Neutrophil (primary cell): ENCODE data around the gene DSCAML1.

Experiments used
- H3K27ac ChIP-seq: fragments of 200-600 bp; sonication (generic); 2 replicates; pipeline ENCODE4 v1.5.1; 2016; ENCODE audit warnings: mild to moderate bottlenecking, moderate library complexity
- H3K27me3 ChIP-seq: fragments of 200-600 bp; sonication (generic); 2 replicates; pipeline ENCODE4 v1.6.0; 2016; ENCODE audit warnings: mild to moderate bottlenecking
- H3K36me3 ChIP-seq: fragments of 200-600 bp; sonication (generic); 2 replicates; pipeline ENCODE4 v1.5.1; 2017
- H3K4me1 ChIP-seq, 2 experiments: fragments of 200-600 bp in 1 of 2; sonication (generic) in 1 of 2; 1 replicate in 1 of 2; 2 replicates in 1 of 2; pipeline versions ENCODE4 v1.5.1 to v1.6.1; 2013 to 2016; ENCODE audit warnings: low read depth in 1 of 2, low read length in 1 of 2, mild to moderate bottlenecking in 1 of 2, moderate library complexity in 1 of 2; ENCODE audit not compliant: control insufficient read depth in 1 of 2, insufficient read depth in 1 of 2
- H3K4me3 ChIP-seq, 2 experiments: fragments of 200-600 bp in 1 of 2; sonication (generic) in 1 of 2; 1 replicate in 1 of 2; 2 replicates in 1 of 2; pipeline ENCODE4 v1.5.1; 2013 to 2016; ENCODE audit warnings: low read depth in 1 of 2, low read length in 1 of 2, mild to moderate bottlenecking in 1 of 2, moderate library complexity in 1 of 2
- H3K9me3 ChIP-seq: fragments of 200-600 bp; sonication (generic); 2 replicates; pipeline ENCODE4 v1.5.1; 2016
- CTCF ChIP-seq: fragments of 200-600 bp; sonication (generic); IDR thresholded peaks from 2 replicates; pipeline ENCODE4 v1.5.1; 2016; ENCODE audit warnings: antibody characterized with exemption

DSCAML1 gene

GRCh38 chr11:117702946-117703598, 93.9 kb downstream of the DSCAML1 start:
- Histone ChIP-seq H3K4me1 (no peaks in the 10 kb centered on the region), H3K27me3 (peaks cover 11% of the 10 kb centered on the region), H3K36me3 (no peaks in the 10 kb centered on the region), H3K27ac (no peak overlapping the region), H3K4me3 (no peak overlapping the region), H3K9me3 (no peaks in the 10 kb centered on the region)
- no peak for TF ChIP-seq CTCF

- H3K27me3 ChIP-seq, result peaks cover 19% of the 10 kb centered on the region
- H3K4me1 ChIP-seq, result no peaks in the 10 kb centered on the region
- no peak overlapping the region for H3K4me3 ChIP-seq
- no peak for TF ChIP-seq CTCF
- no peak overlapping the region for H3K27ac ChIP-seq
- no peaks in the 10 kb centered on the region for H3K36me3 ChIP-seq
- H3K9me3 ChIP-seq, result no peaks in the 10 kb centered on the region
Observed at GRCh38 chr11:117701781-117702180, 95.2 kb downstream of the DSCAML1 start.

GRCh38 chr11:117700551-117700950, 96.5 kb downstream of the DSCAML1 start:
- H3K9me3 ChIP-seq, result no peaks in the 10 kb centered on the region
- TF ChIP-seq CTCF, result no peak
- no peak overlapping the region for H3K4me3 ChIP-seq
- H3K27me3 ChIP-seq, result peaks cover 31% of the 10 kb centered on the region
- no peak overlapping the region for H3K27ac ChIP-seq
- no peaks in the 10 kb centered on the region for H3K36me3 ChIP-seq
- no peaks in the 10 kb centered on the region for H3K4me1 ChIP-seq

GRCh38 chr11:117697319-117697718, 99.7 kb downstream of the DSCAML1 start:
- peaks cover 52% of the 10 kb centered on the region for H3K27me3 ChIP-seq
- TF ChIP-seq CTCF, result no peak
- no peaks in the 10 kb centered on the region for H3K36me3 ChIP-seq
- no peaks in the 10 kb centered on the region for H3K9me3 ChIP-seq
- H3K4me1 ChIP-seq, result no peaks in the 10 kb centered on the region
- no peak overlapping the region for H3K27ac ChIP-seq
- no peak overlapping the region for H3K4me3 ChIP-seq

- no peak overlapping the region for H3K4me3 ChIP-seq
- H3K9me3 ChIP-seq, result no peaks in the 10 kb centered on the region
- H3K27me3 ChIP-seq, result peaks cover 51% of the 10 kb centered on the region
- no peak for TF ChIP-seq CTCF
- H3K36me3 ChIP-seq, result no peaks in the 10 kb centered on the region
- no peaks in the 10 kb centered on the region for H3K4me1 ChIP-seq
- H3K27ac ChIP-seq, result no peak overlapping the region
Observed at GRCh38 chr11:117696540-117696939, 100.5 kb downstream of the DSCAML1 start.

GRCh38 chr11:117693344-117693743, 103.7 kb downstream of the DSCAML1 start:
- Histone ChIP-seq H3K27ac (no peak overlapping the region), H3K9me3 (no peaks in the 10 kb centered on the region), H3K27me3 (peaks cover 49% of the 10 kb centered on the region), H3K4me3 (no peak overlapping the region), H3K36me3 (no peaks in the 10 kb centered on the region), H3K4me1 (no peaks in the 10 kb centered on the region)
- TF ChIP-seq CTCF, result no peak
